ENCODE data around the gene UAP1L1.
"Not testable (repeated sequence)": the region's sequence is repeated elsewhere in the genome, so short reads cannot be mapped to it uniquely, and the experiment has no call there.

The UAP1L1 gene

DNA sequence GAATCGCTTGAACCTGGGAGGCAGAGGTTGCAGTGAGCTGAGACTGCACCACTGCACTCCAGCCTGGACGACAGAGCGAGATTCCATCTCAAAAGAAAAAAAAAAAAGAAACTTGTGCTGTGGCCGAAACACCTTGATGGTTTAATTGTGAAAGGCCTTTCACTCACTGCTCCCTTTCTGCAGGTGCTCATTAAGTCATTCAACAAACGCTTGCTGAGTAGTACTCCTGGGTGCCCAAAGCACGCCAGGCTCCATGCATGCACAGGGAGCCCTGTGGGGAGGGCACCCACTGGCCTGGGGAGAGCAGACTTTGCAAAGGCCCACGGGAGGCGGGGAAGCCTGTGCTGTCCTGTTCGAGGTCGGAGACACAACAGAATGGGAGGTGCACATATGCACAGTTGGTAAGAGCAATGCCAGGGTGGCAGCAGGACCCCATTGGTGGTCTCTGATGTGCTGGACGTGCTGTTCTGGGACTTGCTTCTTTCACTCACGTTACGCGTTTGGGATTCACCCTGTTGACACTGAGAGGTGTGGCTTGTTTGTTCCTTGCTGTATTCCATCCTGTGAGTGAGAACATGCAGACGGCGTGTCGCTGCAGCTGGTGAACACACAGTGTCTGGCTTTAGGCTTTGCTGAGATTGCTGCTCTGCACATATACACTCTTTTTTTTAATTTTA, 20.4 kb upstream of the UAP1L1 start:
- no peak for DNase-seq (ENCODE audit: low read depth)

GRCh38 chr9:137057545-137057944, 19.8 kb upstream of the UAP1L1 start:
- DNase-seq (ENCODE audit: low read depth): no peak

- DNase-seq (ENCODE audit: low read depth): no peak
Observed at GRCh38 chr9:137058521-137059234, 18.6 kb upstream of the UAP1L1 start.

DNA sequence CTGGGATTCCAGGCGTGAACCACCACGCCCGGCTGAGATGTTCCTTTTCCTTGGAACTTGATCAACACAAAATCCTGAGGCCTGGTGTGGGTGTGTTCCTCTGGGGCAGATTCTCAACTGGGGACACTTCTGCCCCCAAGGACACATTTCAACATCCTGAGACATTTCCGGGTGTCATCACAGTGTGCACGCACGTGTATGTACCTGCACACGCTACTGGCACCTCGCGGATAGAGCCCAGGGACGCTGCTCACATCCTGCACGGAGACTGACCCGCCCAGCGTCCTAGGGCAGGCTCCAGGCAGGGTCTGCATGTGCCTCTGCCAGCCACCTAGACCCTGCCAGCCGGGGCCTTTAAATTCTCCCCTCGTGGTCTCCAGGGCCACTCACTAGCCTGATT, 14.9 kb upstream of the UAP1L1 start:
- DNase-seq (ENCODE audit: low read depth): no peak

DNA sequence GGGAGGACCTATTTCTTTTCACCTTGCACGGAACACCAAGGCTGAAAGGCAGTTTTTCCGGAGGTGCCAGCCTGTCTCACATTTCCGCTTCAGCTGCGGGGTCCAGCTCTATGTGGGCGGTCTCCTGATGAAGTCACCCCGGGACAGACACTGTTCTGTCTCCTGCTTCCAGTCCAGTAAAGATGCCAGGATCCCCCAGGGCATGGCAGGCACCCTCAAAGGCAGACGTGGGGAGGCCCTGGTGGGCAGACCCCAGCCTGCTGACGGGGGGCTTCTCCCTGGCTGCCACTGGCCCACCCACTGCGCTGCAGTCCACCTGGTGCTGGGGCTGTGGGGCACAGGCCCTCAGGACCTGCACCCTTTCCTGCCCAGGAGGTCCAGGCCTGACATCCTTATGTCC, 14.5 kb upstream of the UAP1L1 start:
- not testable (repeated sequence) for DNase-seq (ENCODE audit: low read depth)

DNA sequence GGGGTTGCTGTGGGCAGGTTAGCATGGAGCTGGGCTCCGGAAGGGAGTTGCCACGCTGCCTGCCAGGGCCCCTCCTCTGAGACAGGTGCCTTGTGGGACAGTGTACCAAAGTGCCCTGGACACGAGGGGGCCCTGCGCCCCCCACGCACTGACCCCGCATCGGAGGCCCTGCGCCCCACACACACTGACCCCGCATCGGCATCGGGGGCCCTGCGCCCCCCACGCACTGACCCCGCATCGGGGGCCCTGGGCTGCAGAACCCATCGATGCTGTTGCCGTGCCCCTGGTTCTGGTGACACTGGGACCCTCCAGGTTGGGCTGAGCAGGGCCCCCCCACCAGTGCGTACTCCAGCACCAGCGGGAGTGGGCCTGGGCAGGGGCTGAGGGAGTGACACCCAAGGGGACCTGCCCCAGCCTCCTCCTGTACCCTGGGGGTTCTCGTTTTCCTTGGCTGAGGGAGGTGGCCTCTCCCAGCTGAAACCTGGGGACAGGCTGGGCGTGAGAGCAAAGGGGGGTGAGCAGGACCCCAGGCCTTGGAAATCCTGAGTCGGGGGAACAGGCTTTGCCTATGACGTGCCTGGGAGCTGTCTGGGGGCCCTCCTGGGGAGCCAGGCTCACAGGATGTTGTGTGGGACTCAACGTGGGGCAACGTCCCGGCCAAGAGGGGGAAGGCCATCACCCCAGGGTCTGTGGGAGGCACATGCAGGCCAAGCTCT, 13.8 kb upstream of the UAP1L1 start:
- DNase-seq (ENCODE audit: low read depth): no peak

- peak; percentile 60 for DNase-seq (ENCODE audit: low read depth)
Observed at GRCh38 chr9:137064027-137064879, 13.1 kb upstream of the UAP1L1 start.

DNA sequence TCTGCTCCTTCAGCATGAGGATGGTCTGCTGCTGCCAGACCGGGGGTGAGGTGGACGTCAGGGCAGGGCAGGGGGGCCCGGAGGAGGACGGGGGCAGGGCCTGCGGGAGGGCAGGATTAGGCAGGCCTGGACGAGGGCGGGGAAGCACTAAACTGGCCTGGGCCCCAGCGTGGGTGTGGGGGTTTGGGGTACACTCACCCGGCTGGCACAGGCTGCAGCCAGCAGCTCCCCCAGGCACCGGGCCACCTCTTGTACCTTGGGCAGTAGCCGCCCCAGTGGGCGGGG, 12.5 kb upstream of the UAP1L1 start:
- no peak for DNase-seq (ENCODE audit: low read depth)

DNA sequence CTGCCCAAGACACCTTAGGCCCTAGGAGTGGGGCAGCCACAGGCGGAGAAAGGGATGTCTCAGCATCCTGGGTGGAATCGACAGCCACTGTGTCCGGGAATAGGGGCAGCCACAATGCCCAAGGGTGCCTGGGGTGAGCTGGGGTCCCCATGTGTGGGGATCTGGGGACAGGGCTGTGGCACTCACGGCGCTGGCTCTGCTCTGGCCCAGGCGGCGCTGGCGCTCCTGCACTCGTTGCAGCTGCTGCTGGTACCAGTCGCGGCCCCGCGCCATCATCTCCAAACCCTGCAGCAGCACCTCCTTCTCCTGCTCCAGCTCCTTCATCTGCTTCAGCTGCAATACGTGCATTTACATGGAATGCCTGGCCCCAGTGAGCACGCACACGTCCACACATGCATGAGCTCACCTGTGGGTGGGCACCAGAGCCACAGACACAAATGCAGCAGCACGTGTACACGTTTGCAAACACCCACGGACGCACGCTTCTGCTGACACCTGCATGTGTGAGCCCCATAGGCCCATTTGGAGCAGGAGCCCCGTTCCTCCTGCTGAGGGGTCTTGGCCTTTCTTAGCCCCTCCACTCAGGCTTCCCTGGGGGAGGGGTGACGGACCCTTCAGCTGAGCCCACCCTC, 11.9 kb upstream of the UAP1L1 start:
- no peak for DNase-seq (ENCODE audit: low read depth)

- no peak for DNase-seq (ENCODE audit: low read depth)
Observed at GRCh38 chr9:137066096-137066861, 11.0 kb upstream of the UAP1L1 start.

- DNase-seq (ENCODE audit: low read depth): peak; percentile 81
Observed at GRCh38 chr9:137067860-137068538, 9.3 kb upstream of the UAP1L1 start.

GRCh38 chr9:137068539-137069507, 8.5 kb upstream of the UAP1L1 start:
- no peak for DNase-seq (ENCODE audit: low read depth)

DNA sequence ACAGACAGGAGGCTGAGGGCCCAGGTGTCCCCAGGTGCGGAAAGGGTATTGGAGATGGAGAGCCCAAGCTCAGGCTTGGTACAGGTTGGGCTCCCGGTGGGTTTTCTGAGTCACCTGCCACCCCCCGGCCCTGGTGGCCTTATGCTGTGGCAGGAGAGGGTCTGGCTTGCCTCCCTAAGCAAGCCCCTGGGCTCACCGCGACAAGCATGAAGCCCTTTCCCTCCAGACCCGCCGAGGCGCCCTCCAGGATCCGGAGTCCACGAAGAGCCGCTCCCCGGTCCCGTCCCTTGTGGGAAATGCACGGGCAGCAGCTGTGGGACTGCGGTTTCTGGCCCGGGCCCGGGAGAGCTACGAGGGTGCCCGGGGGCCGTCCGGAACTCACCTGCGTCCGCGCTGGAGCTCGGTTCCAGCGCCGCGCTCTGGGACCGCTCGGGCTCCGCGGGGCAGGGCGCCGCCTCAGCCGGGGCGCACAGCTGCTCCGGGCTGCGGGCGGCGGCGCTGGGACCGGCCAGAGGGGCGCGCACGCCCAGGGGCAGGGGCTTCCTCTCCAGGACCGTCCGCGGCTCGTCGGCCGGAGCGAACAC, 7.7 kb upstream of the UAP1L1 start:
- no peak for DNase-seq (ENCODE audit: low read depth)

- DNase-seq (ENCODE audit: low read depth): peak; percentile 71
Observed at GRCh38 chr9:137070201-137070905, 7.0 kb upstream of the UAP1L1 start, which contains the start of gene SAPCD2. TSS of gene SAPCD2 (minus strand) at chr9:137070557. CDS start at chr9:137070460, 97 bp downstream.

DNA sequence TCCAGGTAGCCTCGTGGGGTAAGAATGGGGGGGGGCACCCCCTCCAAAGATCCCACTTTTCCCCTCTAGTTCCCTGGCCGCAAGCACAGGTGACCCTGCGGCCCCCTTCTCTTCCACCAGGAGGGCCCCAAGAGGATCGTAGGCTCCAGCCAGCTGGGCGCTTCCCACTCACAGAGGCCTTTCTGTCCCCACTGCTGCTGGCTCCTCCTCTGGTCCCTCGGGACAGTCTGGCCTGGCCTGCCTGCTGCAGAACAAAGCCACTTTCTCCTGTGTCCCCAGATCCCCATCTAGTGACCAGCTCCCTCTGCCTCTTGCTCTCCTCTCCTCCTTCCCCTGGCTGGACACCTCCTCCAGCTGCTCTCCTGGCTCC, 6.4 kb upstream of the UAP1L1 start:
- DNase-seq (ENCODE audit: low read depth): no peak

DNA sequence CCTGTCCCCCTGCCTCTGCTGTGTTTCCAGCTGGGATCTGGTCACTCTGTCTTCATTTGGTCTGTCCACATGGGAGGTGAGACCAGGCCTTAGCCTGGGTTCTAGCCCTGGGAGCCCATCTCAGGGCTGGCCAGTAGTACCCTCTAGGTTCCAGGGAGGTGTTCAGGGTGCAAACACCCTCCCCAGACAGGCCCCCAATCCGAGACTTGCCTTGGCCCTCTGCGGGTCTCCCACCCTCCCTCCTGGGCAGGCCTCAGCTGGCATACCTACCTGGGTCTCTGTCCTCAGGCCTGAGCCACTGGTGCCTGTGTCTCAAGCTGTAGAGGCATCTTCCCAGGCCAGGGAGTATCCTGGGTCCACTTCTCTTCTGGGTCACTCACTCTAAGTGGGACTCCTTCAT, 6.0 kb upstream of the UAP1L1 start:
- no peak for DNase-seq (ENCODE audit: low read depth)

GRCh38 chr9:137073992-137074399, 3.3 kb upstream of the UAP1L1 start:
- no peak for DNase-seq (ENCODE audit: low read depth)

GRCh38 chr9:137074657-137075274, 2.6 kb upstream of the UAP1L1 start:
- DNase-seq (ENCODE audit: low read depth): no peak

Data from activated T-cell treated with anti-CD3 and anti-CD28 coated beads for 1 hour (primary cell).